ENCODE data around the gene CFAP92.

The CFAP92 gene

DNA sequence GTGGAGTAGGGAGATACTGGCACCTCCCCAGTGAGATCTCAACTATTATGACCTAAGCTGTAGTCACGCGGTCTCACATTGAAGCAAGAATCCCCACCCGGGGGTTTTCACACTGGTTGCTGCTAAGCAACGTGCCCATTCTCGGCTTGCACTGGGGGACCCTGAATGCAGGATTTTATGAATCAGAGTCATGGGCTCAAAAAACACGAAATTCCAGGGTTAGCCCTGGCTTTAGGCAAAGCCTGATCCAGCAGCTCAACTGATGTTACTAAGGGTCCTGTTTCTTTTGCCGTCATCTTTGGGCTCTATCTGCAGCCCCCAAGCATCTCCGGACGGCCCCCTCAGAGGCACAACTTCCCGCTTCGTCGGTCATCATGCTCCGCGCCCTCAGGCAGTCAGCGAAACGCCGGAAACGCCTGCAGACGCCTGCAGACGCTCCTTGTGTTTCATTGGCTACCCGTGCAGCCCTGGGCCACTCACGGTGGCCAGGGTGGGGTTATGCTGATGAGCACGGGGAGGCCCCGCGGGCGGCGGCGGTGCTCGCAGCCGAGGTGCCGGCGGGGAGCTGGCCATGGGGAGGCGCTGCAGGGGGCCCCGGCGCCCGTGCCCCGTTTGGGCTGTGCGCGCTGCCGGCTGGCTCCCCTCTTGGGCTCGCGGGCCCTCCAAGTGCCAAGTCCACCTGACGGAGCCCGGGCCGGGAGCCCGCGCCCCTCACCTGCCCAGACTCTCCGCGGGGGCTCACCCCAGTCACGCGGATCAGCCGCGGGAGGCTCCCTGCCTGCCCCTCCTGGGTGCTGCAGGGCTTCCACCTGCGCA lies 33.1 kb upstream of the CFAP92 start:
- peak; percentile 81 for DNase-seq (ENCODE audit: low read depth)

- DNase-seq (ENCODE audit: low read depth), result no peak
Observed at GRCh38 chr3:129025691-129026435, 32.0 kb upstream of the CFAP92 start.

GRCh38 chr3:129025108-129025507 lies 31.2 kb upstream of the CFAP92 start:
- no peak for DNase-seq (ENCODE audit: low read depth)

- no peak for DNase-seq (ENCODE audit: low read depth)
Observed at GRCh38 chr3:129023909-129024308, 30.0 kb upstream of the CFAP92 start.

DNA sequence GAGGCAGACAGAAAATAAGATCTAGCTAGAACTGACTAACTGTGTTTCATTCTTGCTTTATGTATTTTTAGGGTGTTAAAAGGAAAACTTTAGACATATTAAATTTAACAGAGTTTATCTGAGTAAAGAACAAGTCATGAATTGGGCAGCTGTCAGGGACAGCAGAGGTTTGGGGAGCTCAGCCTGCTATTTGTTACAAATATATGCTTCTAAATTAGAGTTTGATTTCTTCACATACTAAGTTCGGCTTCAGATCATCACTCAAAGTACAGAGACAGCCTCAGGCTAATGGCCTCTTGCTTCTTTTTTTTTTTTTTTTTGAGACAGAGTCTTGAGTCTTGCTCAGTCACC lies 29.1 kb upstream of the CFAP92 start:
- DNase-seq (ENCODE audit: low read depth), result no peak

DNA sequence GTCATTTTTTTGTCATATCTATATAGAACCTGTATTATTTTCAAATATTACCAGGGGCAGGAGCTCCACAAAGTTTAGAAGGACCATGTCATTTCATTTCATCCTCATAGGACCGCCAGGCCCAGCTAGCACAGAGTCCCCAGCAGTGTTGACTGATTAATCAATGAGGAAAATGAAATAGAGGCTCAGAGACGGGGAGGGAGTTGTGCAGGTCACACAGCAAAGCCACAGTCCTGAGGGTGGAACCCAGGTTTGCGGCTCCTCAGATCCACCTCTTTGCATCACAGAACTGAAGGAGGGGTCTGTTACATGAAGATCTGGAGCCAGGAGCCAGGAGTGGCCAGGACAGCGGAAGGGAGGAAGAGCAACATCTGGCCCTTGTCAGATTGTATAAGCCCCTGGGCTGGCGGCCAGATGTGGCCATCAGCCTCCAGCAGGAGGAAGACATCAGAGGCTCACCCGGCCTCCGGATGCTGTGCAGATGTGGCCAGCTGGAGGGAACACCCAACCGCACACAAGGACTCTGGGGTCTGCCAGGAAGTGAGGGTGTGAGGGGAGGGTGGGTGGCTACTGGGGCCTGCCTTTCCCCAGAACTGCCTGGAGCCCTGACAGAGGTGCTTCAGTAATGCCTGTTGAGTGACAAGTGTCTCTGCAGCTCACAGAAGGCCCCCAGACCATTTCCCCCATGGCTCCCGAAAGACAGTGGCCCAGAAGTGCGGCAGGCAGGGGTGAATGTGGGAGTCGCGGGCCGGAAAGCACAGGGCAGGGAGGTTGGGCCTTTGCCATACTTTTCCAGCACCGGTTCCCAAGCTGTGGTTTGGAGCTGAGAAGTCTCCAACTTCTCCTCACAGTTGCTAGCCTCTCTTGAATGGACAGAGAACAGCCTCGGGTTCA lies 28.5 kb upstream of the CFAP92 start:
- no peak for DNase-seq (ENCODE audit: low read depth)

- no peak for DNase-seq (ENCODE audit: low read depth)
Observed at GRCh38 chr3:129021140-129021551, 27.3 kb upstream of the CFAP92 start.

GRCh38 chr3:129020691-129021090 lies 26.8 kb upstream of the CFAP92 start:
- no peak for DNase-seq (ENCODE audit: low read depth)

DNA sequence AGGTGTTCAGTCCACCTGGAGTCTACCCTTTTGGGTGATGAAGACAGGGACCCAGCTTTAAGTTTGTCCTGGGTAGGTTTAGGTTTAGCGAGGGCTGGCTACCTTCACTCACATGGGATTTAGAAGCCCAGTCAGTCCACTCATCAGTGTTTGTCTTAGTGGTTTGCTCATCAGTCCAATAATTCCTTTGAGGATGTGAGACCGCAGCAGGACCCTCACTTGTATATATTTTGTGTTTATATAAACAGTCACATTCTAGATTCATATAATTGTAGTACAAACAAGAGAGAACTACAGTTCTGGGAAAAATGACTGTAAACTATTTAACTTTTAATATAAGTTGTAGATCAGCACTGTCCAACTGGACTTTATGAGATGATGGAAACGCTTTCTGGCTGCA lies 25.4 kb upstream of the CFAP92 start:
- DNase-seq (ENCODE audit: low read depth), result no peak

DNA sequence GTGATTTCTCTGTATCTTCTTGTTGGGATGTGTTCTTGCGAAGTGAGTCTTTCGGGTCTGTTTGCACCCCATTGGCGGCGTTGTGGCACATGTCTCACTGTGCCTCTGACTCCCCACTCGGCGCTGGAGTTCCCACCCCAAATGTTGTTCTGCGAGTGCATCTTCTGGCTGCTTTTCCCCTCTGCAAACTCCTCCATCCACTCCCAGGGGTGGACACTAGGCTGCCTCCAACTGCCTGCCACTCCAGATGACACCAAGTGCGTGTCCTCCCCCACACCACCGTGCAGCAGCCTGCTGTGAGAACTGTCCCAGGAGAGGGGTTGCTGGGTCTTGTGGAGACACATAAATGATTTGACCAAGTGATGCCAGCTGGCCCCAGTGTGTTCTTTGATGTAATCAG lies 24.9 kb upstream of the CFAP92 start:
- DNase-seq (ENCODE audit: low read depth), result no peak

- DNase-seq (ENCODE audit: low read depth), result no peak
Observed at GRCh38 chr3:129018271-129018670, 24.4 kb upstream of the CFAP92 start.

GRCh38 chr3:129017484-129017899 lies 23.6 kb upstream of the CFAP92 start:
- no peak for DNase-seq (ENCODE audit: low read depth)

DNA sequence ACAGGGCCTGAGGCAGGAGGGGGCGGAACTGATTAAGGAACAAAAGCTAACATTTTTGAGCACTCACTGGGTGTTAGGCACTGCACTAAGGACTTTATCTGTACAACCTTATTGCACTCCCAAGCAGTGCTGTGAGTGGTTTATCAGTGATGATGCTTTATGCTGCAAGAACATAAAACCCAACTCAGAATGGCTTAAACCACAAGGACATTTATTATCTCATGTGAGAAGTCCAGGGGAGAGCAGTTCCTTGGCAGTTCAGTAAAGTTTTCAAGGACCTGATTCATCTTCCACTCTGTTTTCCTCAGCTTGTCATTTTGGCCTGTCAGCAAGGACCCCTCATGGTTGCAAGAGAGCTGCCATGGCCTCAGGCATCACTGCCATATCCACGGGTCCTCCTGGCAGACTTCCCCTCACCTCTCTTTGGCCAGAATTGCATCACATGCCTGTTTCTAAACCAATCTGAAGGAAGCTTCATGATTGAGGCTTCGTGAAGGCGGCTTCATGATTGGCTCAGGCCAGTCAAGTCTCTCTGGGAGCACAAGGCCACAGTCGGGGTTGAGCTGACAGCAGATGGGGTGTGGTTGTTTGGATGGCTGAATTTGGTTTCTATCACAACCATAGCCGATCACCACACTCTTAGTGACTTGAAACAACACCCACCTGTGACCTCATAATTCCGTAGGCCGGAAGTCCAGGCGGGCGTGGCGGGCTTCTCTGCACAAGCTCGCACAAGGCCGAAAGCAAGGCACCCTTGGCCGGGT lies 23.0 kb upstream of the CFAP92 start:
- no peak for DNase-seq (ENCODE audit: low read depth)

DNA sequence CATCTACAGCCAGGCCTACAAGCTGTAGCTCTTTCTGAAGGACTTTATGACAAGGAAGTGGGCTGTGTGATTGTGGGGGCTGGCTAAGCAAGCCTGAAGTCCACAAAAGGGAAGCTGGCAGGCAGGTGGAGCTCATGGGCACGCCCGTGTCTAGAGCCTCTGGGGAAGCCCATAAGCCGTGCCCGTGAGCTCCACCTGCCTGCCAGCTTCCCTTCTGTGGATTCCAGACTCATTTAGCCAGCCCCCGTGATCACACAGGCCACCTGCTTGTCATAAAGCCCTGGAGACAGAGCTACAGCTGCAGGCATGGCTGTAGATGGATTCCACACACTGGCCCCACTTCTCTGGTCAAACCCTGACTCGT lies 22.5 kb upstream of the CFAP92 start:
- peak; percentile 45 for DNase-seq (ENCODE audit: low read depth)

DNA sequence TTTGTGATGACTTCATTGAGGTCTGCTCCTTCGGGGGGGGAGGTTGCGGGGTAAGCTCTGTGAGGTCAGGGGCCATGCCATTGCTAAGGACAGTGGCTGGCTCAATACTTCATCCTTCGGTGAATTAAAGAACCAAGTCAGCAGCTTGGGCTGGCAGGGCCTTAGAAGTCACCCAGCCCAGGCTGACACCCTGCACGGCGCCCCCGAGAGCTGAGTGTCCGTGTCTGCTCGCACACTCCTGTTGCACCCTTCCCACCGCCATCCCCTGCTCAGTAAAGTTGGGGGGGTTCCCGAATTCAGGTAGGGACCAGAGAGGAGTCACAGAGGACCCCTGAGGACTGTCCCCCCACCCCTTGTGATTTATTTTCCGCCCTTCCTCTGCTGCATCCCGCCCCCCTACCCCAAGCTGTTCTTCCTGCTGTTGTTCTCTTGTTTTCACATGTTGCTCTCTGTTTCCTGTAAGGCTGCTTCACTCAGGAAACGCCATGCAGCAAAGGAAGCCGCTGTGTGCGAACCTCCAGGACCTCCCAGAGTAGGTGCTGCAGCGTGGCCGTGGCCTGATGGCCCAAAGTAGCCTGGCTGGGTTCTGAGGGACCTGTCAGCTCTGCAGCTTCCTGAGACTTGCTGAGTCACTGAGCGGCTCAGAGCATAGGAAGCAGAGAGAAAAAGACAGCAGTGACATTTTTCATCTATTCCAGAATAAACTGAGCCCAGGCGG lies 21.7 kb upstream of the CFAP92 start:
- DNase-seq (ENCODE audit: low read depth), result peak; percentile 26

DNA sequence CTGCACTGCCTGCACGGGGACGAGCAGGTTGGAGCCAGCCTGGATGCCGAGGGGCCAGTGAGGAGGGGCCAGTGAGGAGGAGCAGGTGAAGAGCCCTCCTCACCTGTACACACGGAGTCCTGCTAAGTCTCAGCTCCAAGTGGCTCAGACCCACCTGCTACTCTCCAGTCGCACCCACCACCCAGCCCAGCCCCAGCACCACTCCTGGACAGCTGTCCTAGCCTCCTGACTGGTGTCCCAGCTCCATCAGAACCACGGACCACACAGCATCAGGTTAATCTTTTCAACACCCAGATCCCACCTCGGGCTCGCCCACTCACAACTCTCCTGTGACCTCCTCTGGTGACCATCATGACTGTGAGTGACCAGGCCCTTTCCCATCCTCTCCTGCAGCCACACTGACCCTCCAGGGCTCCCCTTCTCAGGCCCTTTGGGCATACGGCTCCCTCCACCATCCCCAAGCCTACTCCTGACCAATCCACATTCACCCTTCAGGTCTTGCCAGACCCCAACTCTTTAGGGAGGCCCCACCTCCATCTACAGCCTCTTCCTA lies 21.0 kb upstream of the CFAP92 start:
- DNase-seq (ENCODE audit: low read depth), result no peak

DNA sequence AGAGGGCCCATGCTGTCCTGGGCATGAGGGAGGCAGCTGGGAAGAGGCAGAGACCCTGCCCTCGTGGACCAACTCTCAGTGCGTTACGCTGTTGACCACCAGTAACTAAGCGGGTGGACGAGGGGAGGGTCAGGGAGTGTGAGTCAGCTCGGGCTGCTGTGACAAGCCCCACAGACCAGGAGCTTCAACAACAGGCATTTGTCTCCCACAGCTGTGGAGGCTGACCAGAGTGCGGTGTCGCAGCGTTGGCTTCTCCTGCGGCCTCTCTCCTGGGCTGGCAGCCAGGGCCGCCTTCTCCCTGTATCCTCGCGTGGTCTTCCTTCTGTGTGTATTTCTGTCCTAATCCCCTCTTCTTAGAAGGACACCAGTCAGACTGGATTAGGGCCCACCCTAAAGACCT lies 20.3 kb upstream of the CFAP92 start:
- no peak for DNase-seq (ENCODE audit: low read depth)

DNA sequence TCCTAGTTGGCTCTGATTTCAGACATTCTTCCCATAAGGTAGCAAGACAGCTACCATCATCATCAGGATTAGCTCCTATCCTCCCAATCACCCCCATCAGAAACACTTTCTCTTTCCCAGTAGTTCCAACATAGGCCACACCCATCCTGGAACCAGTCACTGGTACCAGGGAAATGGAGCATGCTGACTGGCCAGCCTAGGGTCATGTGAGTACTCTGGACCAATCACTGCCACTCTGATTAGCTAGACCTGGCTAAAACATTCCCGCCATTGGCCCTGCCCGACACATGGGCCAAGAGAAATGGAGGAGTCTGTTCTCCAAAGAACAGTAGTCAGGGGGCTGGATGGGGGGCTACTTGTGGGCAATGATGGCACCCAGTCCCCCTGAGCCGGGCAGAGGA lies 19.6 kb upstream of the CFAP92 start:
- DNase-seq (ENCODE audit: low read depth), result no peak

GRCh38 chr3:129010310-129010956 lies 16.6 kb upstream of the CFAP92 start:
- no peak for DNase-seq (ENCODE audit: low read depth)

GRCh38 chr3:129009266-129009665 lies 15.4 kb upstream of the CFAP92 start:
- no peak for DNase-seq (ENCODE audit: low read depth)
